ENCODE results near the gene SMYD3. TPM values are rescaled to one million over a fixed set of nuclear protein-coding genes. Genes with fewer than 3 reads are reported as not detected.

SMYD3 gene
- total RNA-seq, 5 donors from 2014 or later (not counting 1 experiment from before 2014, with no cell fraction given), result 17.7 to 37.8 (median 21.9) TPM

- H3K27ac ChIP-seq (ENCODE audit: low read length), result no peak overlapping the region
- H3K4me3 ChIP-seq (ENCODE audit: control insufficient read depth in 1 of 2, extremely low read depth in 1 of 2, low read length in 1 of 2), result no peak overlapping the region
- H3K4me1 Mint-ChIP-seq, result peaks cover 0 to 2% (median 0%) of the 10 kb centered on the region in 3 donors
- H3K27ac Mint-ChIP-seq, result no peak overlapping the region
- no peak for DNase-seq
- H3K27me3 ChIP-seq (replicated peaks in 1 of 2; ENCODE audit: control insufficient read depth in 2 of 2, extremely low read depth in 1 of 2, insufficient read depth in 2 of 2, low read length in 1 of 2), result no peaks in the 10 kb centered on the region
- ChIA-PET POLR2A (no interaction called here), CTCF (no interaction called here)
- H3K36me3 Mint-ChIP-seq, result peaks cover 12% of the 10 kb centered on the region
- H3K27me3 Mint-ChIP-seq, result no peaks in the 10 kb centered on the region
- ATAC-seq (replicated peaks in 1 of 4), result no peak
- no peak overlapping the region for H3K4me3 Mint-ChIP-seq
- H3K9me3 Mint-ChIP-seq, result no peaks in the 10 kb centered on the region
- H3K36me3 ChIP-seq (ENCODE audit: control insufficient read depth in 2 of 2, extremely low read depth in 1 of 2, insufficient read depth in 1 of 2, low read length in 1 of 2), result no peaks in the 10 kb centered on the region
- H3K4me1 ChIP-seq (ENCODE audit: control insufficient read depth in 1 of 2, extremely low read depth in 1 of 2, insufficient read depth in 2 of 2, low read length in 2 of 2), result no peaks in the 10 kb centered on the region
- WGBS (ENCODE audit: insufficient coverage), result no CpG with 5 or more reads among the region's 4 CpGs
- H3K9me3 ChIP-seq, result no peaks in the 10 kb centered on the region
These were observed 122.5 kb downstream of the SMYD3 start for GRCh38 chr1:246384616-246385015.

DNA sequence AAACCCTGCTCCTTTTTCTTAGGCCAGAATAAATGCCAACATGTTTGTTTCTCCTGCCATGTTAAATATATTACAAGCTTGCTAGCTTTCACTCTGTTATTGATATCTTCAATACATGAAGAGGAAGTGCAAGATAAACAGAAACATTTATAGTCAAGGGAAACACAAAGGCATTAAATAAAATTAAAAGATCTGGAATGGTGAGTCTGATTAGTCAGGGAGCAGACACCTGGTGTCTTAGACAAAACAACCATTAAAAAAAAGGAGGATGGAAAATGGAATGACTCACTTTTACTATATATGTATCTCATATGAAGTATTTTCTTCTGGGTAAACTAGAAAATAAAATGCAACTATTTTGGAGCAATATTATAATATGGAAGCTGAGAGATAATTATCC is 123.3 kb downstream of the SMYD3 start:
- ChIA-PET POLR2A (no interaction called here), CTCF (no interaction called here)
- DNase-seq (no peak), ATAC-seq (replicated peaks in 1 of 4) (no peak)
- peaks cover 0 to 2% (median 0%) of the 10 kb centered on the region in 3 donors for H3K4me1 Mint-ChIP-seq
- H3K27ac ChIP-seq (ENCODE audit: low read length), result no peak overlapping the region
- no peaks in the 10 kb centered on the region for H3K27me3 Mint-ChIP-seq
- H3K27ac Mint-ChIP-seq, result no peak overlapping the region
- H3K36me3 ChIP-seq (ENCODE audit: control insufficient read depth in 2 of 2, extremely low read depth in 1 of 2, insufficient read depth in 1 of 2, low read length in 1 of 2), result no peaks in the 10 kb centered on the region
- H3K9me3 ChIP-seq, result no peaks in the 10 kb centered on the region
- H3K9me3 Mint-ChIP-seq, result no peaks in the 10 kb centered on the region
- H3K4me3 ChIP-seq (ENCODE audit: control insufficient read depth in 1 of 2, extremely low read depth in 1 of 2, low read length in 1 of 2), result no peak overlapping the region
- H3K36me3 Mint-ChIP-seq, result peaks cover 12% of the 10 kb centered on the region
- H3K27me3 ChIP-seq (replicated peaks in 1 of 2; ENCODE audit: control insufficient read depth in 2 of 2, extremely low read depth in 1 of 2, insufficient read depth in 2 of 2, low read length in 1 of 2), result no peaks in the 10 kb centered on the region
- H3K4me1 ChIP-seq (ENCODE audit: control insufficient read depth in 1 of 2, extremely low read depth in 1 of 2, insufficient read depth in 2 of 2, low read length in 2 of 2), result no peaks in the 10 kb centered on the region
- H3K4me3 Mint-ChIP-seq, result no peak overlapping the region

GRCh38 chr1:246383239-246383589 is 123.9 kb downstream of the SMYD3 start:
- peaks cover 0 to 2% (median 0%) of the 10 kb centered on the region in 3 donors for H3K4me1 Mint-ChIP-seq
- POLR2A ChIA-PET, result no interaction called here
- no peak for ATAC-seq (replicated peaks in 1 of 4)

DNA sequence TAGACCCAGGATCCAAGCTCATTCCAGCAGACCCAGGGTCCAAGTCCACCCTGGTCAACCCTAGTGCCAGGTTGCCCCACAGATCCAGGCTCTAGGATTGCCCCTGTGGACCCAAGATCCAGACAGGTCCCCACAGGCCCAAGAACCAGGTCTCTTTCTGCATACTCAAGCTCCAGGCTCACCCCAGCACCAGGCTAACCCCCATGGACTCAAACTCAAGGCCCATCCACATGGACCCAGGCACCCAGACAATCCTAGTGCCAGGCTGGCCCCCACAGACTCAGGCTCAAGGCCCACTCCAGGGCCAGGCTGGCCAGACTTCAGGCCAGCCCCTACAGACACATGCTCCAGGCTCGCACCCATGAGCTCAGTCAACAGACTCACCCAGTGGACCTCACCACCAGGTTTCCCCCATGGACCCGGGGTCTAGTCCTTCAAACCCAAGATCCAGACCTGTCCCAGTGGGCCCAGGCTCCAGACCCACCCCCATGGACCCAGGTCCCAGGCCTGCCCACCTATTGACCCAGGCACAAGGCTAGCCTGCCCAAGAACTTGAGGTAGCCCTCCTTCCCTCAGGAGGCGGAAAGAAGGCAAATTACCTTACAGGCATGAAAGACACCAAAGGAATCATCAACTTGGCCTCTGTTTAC is 124.4 kb downstream of the SMYD3 start:
- H3K27ac Mint-ChIP-seq, result no peak overlapping the region
- Histone ChIP-seq H3K36me3 (ENCODE audit: control insufficient read depth in 2 of 2, extremely low read depth in 1 of 2, insufficient read depth in 1 of 2, low read length in 1 of 2) (no peaks in the 10 kb centered on the region), H3K27me3 (replicated peaks in 1 of 2; ENCODE audit: control insufficient read depth in 2 of 2, extremely low read depth in 1 of 2, insufficient read depth in 2 of 2, low read length in 1 of 2) (no peaks in the 10 kb centered on the region), H3K9me3 (no peaks in the 10 kb centered on the region), H3K4me1 (ENCODE audit: control insufficient read depth in 1 of 2, extremely low read depth in 1 of 2, insufficient read depth in 2 of 2, low read length in 2 of 2) (no peaks in the 10 kb centered on the region), H3K4me3 (ENCODE audit: control insufficient read depth in 1 of 2, extremely low read depth in 1 of 2, low read length in 1 of 2) (no peak overlapping the region), H3K27ac (ENCODE audit: low read length) (no peak overlapping the region)
- H3K9me3 Mint-ChIP-seq, result no peaks in the 10 kb centered on the region
- H3K4me1 Mint-ChIP-seq, result peaks cover 0 to 2% (median 0%) of the 10 kb centered on the region in 3 donors
- no peaks in the 10 kb centered on the region for H3K27me3 Mint-ChIP-seq
- CTCF ChIA-PET, result no interaction called here
- 91% methylated on average over 2 of the region's 3 CpGs for WGBS (ENCODE audit: insufficient coverage)
- H3K4me3 Mint-ChIP-seq, result no peak overlapping the region
- ATAC-seq (replicated peaks in 1 of 4), result no peak
- peaks cover 16% of the 10 kb centered on the region for H3K36me3 Mint-ChIP-seq
- DNase-seq, result no peak
- POLR2A ChIA-PET, result no interaction called here

More at GRCh38 chr1:246383239-246383589, 123.9 kb downstream of the SMYD3 start:
- Histone ChIP-seq H3K4me1 (ENCODE audit: control insufficient read depth in 1 of 2, extremely low read depth in 1 of 2, insufficient read depth in 2 of 2, low read length in 2 of 2) (no peaks in the 10 kb centered on the region), H3K27me3 (replicated peaks in 1 of 2; ENCODE audit: control insufficient read depth in 2 of 2, extremely low read depth in 1 of 2, insufficient read depth in 2 of 2, low read length in 1 of 2) (no peaks in the 10 kb centered on the region), H3K9me3 (no peaks in the 10 kb centered on the region), H3K4me3 (ENCODE audit: control insufficient read depth in 1 of 2, extremely low read depth in 1 of 2, low read length in 1 of 2) (no peak overlapping the region), H3K36me3 (ENCODE audit: control insufficient read depth in 2 of 2, extremely low read depth in 1 of 2, insufficient read depth in 1 of 2, low read length in 1 of 2) (no peaks in the 10 kb centered on the region), H3K27ac (ENCODE audit: low read length) (no peak overlapping the region)
- Mint-ChIP-seq H3K4me3 (no peak overlapping the region), H3K27me3 (no peaks in the 10 kb centered on the region), H3K27ac (no peak overlapping the region), H3K36me3 (peaks cover 12% of the 10 kb centered on the region), H3K9me3 (no peaks in the 10 kb centered on the region)
- CTCF ChIA-PET, result no interaction called here
- no peak for DNase-seq
- no CpG with 5 or more reads among the region's 1 CpG for WGBS (ENCODE audit: insufficient coverage)

DNA sequence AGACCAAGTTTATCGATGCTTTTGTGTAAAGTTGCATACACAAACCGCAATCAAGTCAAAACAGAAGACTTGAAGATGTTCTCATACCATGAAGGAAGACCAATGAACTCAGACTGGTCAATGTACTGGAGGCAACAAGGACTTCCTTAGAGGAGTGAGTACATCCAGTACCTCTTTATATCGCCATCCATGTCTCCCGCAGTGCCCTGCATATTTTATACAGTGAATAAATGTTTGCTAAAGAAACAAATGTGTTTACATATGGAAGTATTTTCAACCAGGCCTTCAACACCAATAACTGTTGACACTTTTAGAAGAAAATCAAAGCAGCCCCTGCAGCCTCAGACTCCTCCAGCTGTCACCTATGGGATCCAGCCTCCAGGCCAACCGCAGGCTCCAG is 125.6 kb downstream of the SMYD3 start:
- no peaks in the 10 kb centered on the region for H3K9me3 ChIP-seq
- DNase-seq (no peak), ATAC-seq (replicated peaks in 1 of 4) (no peak)
- H3K36me3 ChIP-seq (ENCODE audit: control insufficient read depth in 2 of 2, extremely low read depth in 1 of 2, insufficient read depth in 1 of 2, low read length in 1 of 2), result peaks cover 0 to 2% of the 10 kb centered on the region in 2 donors
- no peak overlapping the region for H3K4me3 Mint-ChIP-seq
- H3K4me1 Mint-ChIP-seq, result peaks cover 0 to 2% (median 0%) of the 10 kb centered on the region in 3 donors
- ChIA-PET POLR2A (no interaction called here), CTCF (no interaction called here)
- no peaks in the 10 kb centered on the region for H3K9me3 Mint-ChIP-seq
- no peaks in the 10 kb centered on the region for H3K4me1 ChIP-seq (ENCODE audit: control insufficient read depth in 1 of 2, extremely low read depth in 1 of 2, insufficient read depth in 2 of 2, low read length in 2 of 2)
- no peaks in the 10 kb centered on the region for H3K27me3 Mint-ChIP-seq
- H3K27ac Mint-ChIP-seq, result no peak overlapping the region
- H3K27me3 ChIP-seq (replicated peaks in 1 of 2; ENCODE audit: control insufficient read depth in 2 of 2, extremely low read depth in 1 of 2, insufficient read depth in 2 of 2, low read length in 1 of 2), result no peaks in the 10 kb centered on the region
- no peak overlapping the region for H3K4me3 ChIP-seq (ENCODE audit: control insufficient read depth in 1 of 2, extremely low read depth in 1 of 2, low read length in 1 of 2)
- no peak overlapping the region for H3K27ac ChIP-seq (ENCODE audit: low read length)
- H3K36me3 Mint-ChIP-seq, result peaks cover 16% of the 10 kb centered on the region
- WGBS (ENCODE audit: insufficient coverage), result 98% methylated on average over 3 of the region's 5 CpGs

DNA sequence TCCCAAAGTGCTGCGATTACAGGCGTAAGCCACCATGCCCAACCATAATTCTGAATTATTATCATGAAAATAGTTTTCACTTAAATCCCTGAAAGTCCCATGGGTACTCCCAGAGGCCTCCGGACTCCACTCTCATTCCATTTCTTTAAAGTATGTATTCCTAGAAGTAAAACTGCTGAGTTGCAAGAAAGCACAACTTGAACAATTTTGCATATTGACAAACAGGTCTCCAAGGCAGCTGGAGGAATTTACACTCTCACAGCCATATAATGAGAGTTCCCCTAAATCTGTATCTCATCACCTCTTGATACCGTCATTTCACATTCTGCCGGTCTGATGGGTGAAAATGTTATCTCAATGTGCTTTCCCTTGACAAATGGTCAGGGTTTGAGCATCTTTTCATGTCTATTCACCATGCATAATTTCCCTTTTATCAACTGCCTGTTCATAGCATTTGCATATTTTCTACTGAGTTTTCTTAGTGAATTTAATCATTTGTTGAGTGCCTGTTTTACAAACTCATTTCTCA is 129.4 kb downstream of the SMYD3 start:
- WGBS (ENCODE audit: insufficient coverage), result no CpG with 5 or more reads among the region's 5 CpGs
- Mint-ChIP-seq H3K4me3 (no peak overlapping the region), H3K27me3 (no peaks in the 10 kb centered on the region), H3K27ac (no peak overlapping the region), H3K9me3 (no peaks in the 10 kb centered on the region), H3K4me1 (no peaks in the 10 kb centered on the region), H3K36me3 (peaks cover 7% of the 10 kb centered on the region)
- H3K4me1 ChIP-seq (ENCODE audit: control insufficient read depth in 1 of 2, extremely low read depth in 1 of 2, insufficient read depth in 2 of 2, low read length in 2 of 2), result no peaks in the 10 kb centered on the region
- ChIA-PET POLR2A (no interaction called here), CTCF (interaction anchor here in 1 of 2 donors (0.7 kb wide), 1 partner anchor 579 kb away, joined by 3 read pairs; no protein-coding TSS in a partner anchor)
- no peak overlapping the region for H3K27ac ChIP-seq (ENCODE audit: low read length)
- DNase-seq (no peak), ATAC-seq (replicated peaks in 1 of 4) (no peak)
- peaks cover 0 to 2% of the 10 kb centered on the region in 2 donors for H3K36me3 ChIP-seq (ENCODE audit: control insufficient read depth in 2 of 2, extremely low read depth in 1 of 2, insufficient read depth in 1 of 2, low read length in 1 of 2)
- no peaks in the 10 kb centered on the region for H3K27me3 ChIP-seq (replicated peaks in 1 of 2; ENCODE audit: control insufficient read depth in 2 of 2, extremely low read depth in 1 of 2, insufficient read depth in 2 of 2, low read length in 1 of 2)
- H3K9me3 ChIP-seq, result no peaks in the 10 kb centered on the region
- H3K4me3 ChIP-seq (ENCODE audit: control insufficient read depth in 1 of 2, extremely low read depth in 1 of 2, low read length in 1 of 2), result no peak overlapping the region
